Adrenal gland (tissue), 12 donors: ENCODE data around the gene FAF1. TPM values are rescaled to one million over a fixed set of nuclear protein-coding genes. Genes with fewer than 3 reads are reported as not detected.

Source experiments
- DNase-seq, 7 donors: peaks; one replicate each; pipeline ENCODE4 v3.0.0-alpha.2; 2019 to 2020
- H3K27ac ChIP-seq, 5 donors: fragments of 200-600 bp; sonication (generic) in 4 of 5; 1 replicate in 3 of 5; 2 replicates in 2 of 5; pipeline versions ENCODE4 v1.5.1 to v1.8.0; 2016 to 2020; ENCODE audit warnings: mild to moderate bottlenecking in 1 of 5
- H3K27me3 ChIP-seq: fragments of 200-600 bp; 2 replicates; pipeline ENCODE4 v1.8.0; 2021
- H3K36me3 ChIP-seq, 2 donors: fragments of 200-600 bp; replicated peaks in 1 of 2; 1 replicate in 1 of 2; 2 replicates in 1 of 2; pipeline versions ENCODE4 v1.5.1 to v1.8.0; 2018 to 2022
- H3K4me1 ChIP-seq, 2 donors: fragments of 200-600 bp; replicated peaks in 1 of 2; 1 replicate in 1 of 2; 2 replicates in 1 of 2; pipeline versions ENCODE4 v1.5.1 to v1.8.0; 2018 to 2021
- H3K4me3 ChIP-seq, 4 donors: fragments of 200-600 bp; sonication (generic) in 3 of 4; one replicate each; pipeline ENCODE4 v1.5.1; 2016 to 2018
- H3K9me3 ChIP-seq, 3 donors: fragments of 200-600 bp; sonication (generic) in 1 of 3; replicated peaks in 1 of 3; 1 replicate in 2 of 3; 2 replicates in 1 of 3; pipeline versions ENCODE4 v1.5.1 to v1.8.0; 2016 to 2021
- POLR2A ChIP-seq, 2 donors: fragments of 450-650 bp; IDR thresholded peaks; one replicate each; pipeline ENCODE4 v1.6.1; 2017; ENCODE audit warnings: antibody characterized with exemption in 2 of 2, mild to moderate bottlenecking in 2 of 2, moderate library complexity in 1 of 2
- WGBS, 4 donors: extraction: QIAGEN DNeasy Blood & Tissue Kit in 2 of 4; methylation state at CpG; one replicate each; pipeline versions ENCODE4 v1.1.5 to v1.1.7; 2013 to 2017; 5-methylcytosine and 5-hydroxymethylcytosine counted together
- intact Hi-C, 2 donors: fragments of 100-400 bp; cut with DNase I; formaldehyde crosslinking; loops; one replicate each; pipeline versions ENCODE4 v1.14.1 to v1.15.0; 2022 to 2023
- polyA plus RNA-seq, 3 donors: library from polyadenylated mRNA; stranded (reverse); fragments of 200-250 nt in 2 of 3; fragments of 350-450 nt in 1 of 3; fragmentation: Illumina TruSeq in 1 of 3; extraction: RNeasy Lipid Tissue Mini Kit (QIAGEN cat#74804) in 1 of 3; gene quantifications; one replicate each; pipeline ENCODE4 v1.2.3, GENCODE V29; 2013 to 2014
- total RNA-seq, 9 donors: library from RNA; depleted of rRNA in 4 of 9; stranded (reverse); fragments of >200 nt in 4 of 9; fragments of 120-200 nt in 1 of 9; fragmentation: NEBNext Ultra II Directional in 1 of 9; extraction: Animal tissue kit (Norgen Biotek cat#: 25700) in 1 of 9; gene quantifications; one replicate each; pipeline versions ENCODE4 v1.1.0 to v1.2.4, GENCODE V29; 2013 to 2023
- TF ChIP-seq, protein P1 (sequence below), 6 experiments: fragments of 450-650 bp in 4 of 6; fragments of 200-600 bp in 2 of 6; sonication (generic) in 1 of 6; IDR thresholded peaks; 1 replicate in 5 of 6; 2 replicates in 1 of 6; pipeline versions ENCODE4 v1.5.1 to v1.8.0; 2016 to 2021; ENCODE audit warnings: antibody characterized with exemption in 6 of 6, mild to moderate bottlenecking in 2 of 6, moderate library complexity in 1 of 6
- donor health status: healthy with polysubstance abuse.
- donor health status: Bipolar disorder and iron deficiency.
- donor health status: DM: yes; HTN: yes; CAD: no.
- donor health status: DM: no; HTN: no; CAD: no.
- donor health status: DM: no; HTN: no; CAD: no.
- donor health status: DM: yes; HTN: yes; CAD: no.

Gene FAF1
- total and polyA plus RNA-seq, 12 donors: 23.4 to 88.4 (median 44.5) TPM

DNA sequence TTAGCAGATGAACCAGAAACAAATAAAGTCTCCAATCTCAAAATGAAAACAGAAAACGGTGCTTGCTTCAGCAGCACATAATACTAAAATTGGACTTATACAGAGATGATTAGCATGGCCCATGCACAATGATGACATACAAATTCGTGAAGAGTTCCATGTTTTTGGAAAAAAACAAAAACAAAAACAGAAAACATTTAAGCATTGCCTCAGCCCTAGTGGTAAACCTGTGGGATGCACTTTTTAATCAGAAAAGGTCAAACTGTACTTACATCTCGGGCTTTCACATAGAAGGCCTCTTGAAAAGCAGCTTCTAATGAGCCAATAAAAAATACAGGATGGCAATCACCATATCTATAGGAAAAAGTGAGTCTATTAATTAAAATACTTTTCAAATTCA is 377.7 kb downstream of the FAF1 start:
- Histone ChIP-seq H3K36me3 (no peaks in the 10 kb centered on the region), H3K27me3 (no peaks in the 10 kb centered on the region), H3K4me1 (no peaks in the 10 kb centered on the region), H3K9me3 (no peaks in the 10 kb centered on the region), H3K4me3 (no peak overlapping the region), H3K27ac (no peak overlapping the region)
- intact Hi-C loops: no loop called here
- DNase-seq: no peak
- 93 to 97% (median 94%) methylated on average over 3 of the region's 3 CpGs for WGBS, 4 donors
- no peak for TF ChIP-seq POLR2A (IDR thresholded peaks at IDR 0.05)
- TF ChIP-seq, protein P1, sequence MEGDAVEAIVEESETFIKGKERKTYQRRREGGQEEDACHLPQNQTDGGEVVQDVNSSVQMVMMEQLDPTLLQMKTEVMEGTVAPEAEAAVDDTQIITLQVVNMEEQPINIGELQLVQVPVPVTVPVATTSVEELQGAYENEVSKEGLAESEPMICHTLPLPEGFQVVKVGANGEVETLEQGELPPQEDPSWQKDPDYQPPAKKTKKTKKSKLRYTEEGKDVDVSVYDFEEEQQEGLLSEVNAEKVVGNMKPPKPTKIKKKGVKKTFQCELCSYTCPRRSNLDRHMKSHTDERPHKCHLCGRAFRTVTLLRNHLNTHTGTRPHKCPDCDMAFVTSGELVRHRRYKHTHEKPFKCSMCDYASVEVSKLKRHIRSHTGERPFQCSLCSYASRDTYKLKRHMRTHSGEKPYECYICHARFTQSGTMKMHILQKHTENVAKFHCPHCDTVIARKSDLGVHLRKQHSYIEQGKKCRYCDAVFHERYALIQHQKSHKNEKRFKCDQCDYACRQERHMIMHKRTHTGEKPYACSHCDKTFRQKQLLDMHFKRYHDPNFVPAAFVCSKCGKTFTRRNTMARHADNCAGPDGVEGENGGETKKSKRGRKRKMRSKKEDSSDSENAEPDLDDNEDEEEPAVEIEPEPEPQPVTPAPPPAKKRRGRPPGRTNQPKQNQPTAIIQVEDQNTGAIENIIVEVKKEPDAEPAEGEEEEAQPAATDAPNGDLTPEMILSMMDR (IDR thresholded peaks at IDR 0.05): no peak

DNA sequence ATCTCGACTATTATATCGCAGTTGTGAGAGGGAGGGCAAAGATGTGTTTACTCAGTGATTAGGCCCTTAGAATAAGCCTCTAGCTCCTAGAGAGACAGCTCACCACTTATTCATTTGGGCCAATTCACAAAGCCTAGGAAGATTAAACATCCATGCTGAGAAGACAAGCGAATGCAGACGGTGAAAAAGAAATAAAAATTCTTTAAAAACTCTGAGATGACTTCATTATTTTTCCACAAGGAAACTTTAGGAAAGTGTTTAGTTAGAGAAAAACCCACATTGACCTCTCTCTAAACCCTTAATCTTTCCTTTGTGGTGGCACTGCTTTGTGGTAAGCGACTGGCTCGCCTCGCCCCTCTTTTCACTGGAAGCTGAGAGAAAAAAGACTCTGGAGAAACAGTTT is 390.0 kb downstream of the FAF1 start:
- Histone ChIP-seq H3K36me3 (peaks cover 0 to 5% of the 10 kb centered on the region in 2 donors), H3K27me3 (no peaks in the 10 kb centered on the region), H3K4me3 (no peak overlapping the region), H3K9me3 (no peaks in the 10 kb centered on the region), H3K4me1 (no peaks in the 10 kb centered on the region), H3K27ac (no peak overlapping the region)
- intact Hi-C loops: no loop called here
- 90 to 93% (median 91%) methylated on average over 7 of the region's 7 CpGs for WGBS, 4 donors
- TF ChIP-seq, protein P1 (IDR thresholded peaks at IDR 0.05): no peak
- no peak for TF ChIP-seq POLR2A (IDR thresholded peaks at IDR 0.05)
- no peak for DNase-seq

DNA sequence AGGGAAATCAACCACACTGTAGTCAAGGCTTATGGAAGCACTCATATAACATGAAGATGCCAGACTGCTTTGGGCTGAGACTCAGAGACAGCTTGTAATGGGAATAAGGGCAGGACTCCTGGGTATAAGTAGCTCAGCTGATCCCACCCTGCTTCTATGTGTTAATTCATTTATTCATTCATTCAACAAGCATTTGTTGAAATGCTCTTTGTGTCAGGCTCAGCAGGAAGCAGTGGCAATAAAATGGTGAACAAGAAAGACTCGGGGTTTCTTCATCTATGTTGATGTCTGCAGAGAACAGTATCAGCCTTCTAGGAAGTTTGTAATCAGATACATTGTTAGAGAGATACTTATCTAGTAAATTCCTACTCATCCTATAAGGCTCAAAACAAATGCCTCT is 391.3 kb downstream of the FAF1 start:
- intact Hi-C loops: no loop called here
- no peak for DNase-seq
- Histone ChIP-seq H3K27me3 (no peaks in the 10 kb centered on the region), H3K4me3 (no peak overlapping the region), H3K9me3 (no peaks in the 10 kb centered on the region), H3K27ac (no peak overlapping the region), H3K4me1 (no peaks in the 10 kb centered on the region), H3K36me3 (peaks cover 0 to 5% of the 10 kb centered on the region in 2 donors)
- 86 to 96% (median 93%) methylated on average over 1 of the region's 1 CpG for WGBS, 4 donors
- TF ChIP-seq POLR2A (IDR thresholded peaks at IDR 0.05): no peak
- TF ChIP-seq, protein P1 (IDR thresholded peaks at IDR 0.05): no peak

DNA sequence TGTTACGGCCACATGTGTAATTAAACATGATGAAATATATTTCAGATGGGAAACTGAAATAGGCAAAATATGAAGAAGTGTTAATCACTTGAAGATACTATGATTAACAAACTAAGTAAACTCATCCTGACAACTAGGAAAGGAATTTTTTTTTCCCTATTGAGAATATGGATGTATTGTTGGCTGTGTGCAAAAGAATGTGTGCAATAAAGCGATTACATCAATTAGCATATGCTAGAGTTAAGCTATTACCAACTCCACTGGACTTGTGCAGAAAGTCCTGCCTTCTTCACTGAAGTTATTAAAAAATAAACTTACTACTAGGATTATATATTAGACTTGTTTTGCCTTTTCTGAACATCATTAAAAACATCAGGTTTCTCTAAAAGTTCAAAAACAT is 393.7 kb downstream of the FAF1 start:
- DNase-seq: no peak
- H3K9me3 ChIP-seq: no peaks in the 10 kb centered on the region
- peaks cover 0 to 5% of the 10 kb centered on the region in 2 donors for H3K36me3 ChIP-seq
- no peak overlapping the region for H3K27ac ChIP-seq
- H3K4me3 ChIP-seq: no peak overlapping the region
- TF ChIP-seq, protein P1 (IDR thresholded peaks at IDR 0.05): no peak
- no peak for TF ChIP-seq POLR2A (IDR thresholded peaks at IDR 0.05)
- intact Hi-C loops: no loop called here
- H3K27me3 ChIP-seq: no peaks in the 10 kb centered on the region
- no peaks in the 10 kb centered on the region for H3K4me1 ChIP-seq
- 96 to 99% (median 97%) methylated on average over 2 of the region's 2 CpGs for WGBS, 4 donors
